ENCODE results near the gene OMG.
"Not testable (repeated sequence)": the region's sequence is repeated elsewhere in the genome, so short reads cannot be mapped to it uniquely, and the experiment has no call there.

OMG gene, protein sequence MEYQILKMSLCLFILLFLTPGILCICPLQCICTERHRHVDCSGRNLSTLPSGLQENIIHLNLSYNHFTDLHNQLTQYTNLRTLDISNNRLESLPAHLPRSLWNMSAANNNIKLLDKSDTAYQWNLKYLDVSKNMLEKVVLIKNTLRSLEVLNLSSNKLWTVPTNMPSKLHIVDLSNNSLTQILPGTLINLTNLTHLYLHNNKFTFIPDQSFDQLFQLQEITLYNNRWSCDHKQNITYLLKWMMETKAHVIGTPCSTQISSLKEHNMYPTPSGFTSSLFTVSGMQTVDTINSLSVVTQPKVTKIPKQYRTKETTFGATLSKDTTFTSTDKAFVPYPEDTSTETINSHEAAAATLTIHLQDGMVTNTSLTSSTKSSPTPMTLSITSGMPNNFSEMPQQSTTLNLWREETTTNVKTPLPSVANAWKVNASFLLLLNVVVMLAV

DNA sequence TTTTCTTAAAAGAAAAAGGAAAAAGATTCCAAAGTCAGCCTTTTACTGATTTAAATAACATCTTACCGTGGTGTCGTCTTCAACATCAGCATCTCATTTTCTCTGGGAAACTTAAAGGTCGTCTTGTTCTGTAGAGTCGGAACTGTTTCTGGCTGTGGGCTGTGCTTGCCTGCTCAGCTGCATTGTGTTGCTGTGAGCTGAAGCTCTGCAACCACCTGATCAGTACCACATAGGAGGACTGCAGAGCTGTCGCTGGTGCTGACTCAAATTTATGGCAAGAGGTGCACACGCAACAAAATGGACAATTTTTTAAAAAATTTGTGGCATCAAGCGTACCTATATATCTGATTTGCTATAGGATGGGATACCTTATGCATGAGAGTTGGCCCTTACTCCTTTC, at the start of gene OMG:
TSS of gene OMG (minus strand) at position 150 of the 400 bp plus-strand sequence. CDS start 908 bp downstream, outside the sequence.
- DNase-seq: peak in 9 of 14 donors; percentile 11 to 61 (median 42)

DNA sequence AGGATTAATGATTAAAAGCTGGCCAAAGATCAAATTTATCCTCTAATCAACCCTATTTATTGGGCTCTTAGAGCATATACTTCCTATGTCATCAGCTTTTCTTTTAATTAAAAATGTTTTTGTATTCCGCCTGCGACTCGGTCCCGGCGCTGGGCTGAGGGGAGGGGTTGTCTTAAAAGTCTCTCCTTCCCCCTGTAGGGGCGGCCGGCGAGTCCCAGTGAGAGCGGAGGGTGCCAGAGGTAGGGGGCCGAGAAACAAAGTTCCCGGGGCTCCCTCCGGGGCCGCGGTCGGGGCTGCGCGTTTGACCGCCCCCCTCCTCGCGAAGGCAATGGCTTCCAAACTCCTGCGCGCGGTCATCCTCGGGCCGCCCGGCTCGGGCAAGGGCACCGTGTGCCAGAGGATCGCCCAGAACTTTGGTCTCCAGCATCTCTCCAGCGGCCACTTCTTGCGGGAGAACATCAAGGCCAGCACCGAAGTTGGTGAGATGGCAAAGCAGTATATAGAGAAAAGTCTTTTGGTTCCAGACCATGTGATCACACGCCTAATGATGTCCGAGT, 48.2 kb upstream of the OMG start:
- not testable (repeated sequence) for DNase-seq

DNA sequence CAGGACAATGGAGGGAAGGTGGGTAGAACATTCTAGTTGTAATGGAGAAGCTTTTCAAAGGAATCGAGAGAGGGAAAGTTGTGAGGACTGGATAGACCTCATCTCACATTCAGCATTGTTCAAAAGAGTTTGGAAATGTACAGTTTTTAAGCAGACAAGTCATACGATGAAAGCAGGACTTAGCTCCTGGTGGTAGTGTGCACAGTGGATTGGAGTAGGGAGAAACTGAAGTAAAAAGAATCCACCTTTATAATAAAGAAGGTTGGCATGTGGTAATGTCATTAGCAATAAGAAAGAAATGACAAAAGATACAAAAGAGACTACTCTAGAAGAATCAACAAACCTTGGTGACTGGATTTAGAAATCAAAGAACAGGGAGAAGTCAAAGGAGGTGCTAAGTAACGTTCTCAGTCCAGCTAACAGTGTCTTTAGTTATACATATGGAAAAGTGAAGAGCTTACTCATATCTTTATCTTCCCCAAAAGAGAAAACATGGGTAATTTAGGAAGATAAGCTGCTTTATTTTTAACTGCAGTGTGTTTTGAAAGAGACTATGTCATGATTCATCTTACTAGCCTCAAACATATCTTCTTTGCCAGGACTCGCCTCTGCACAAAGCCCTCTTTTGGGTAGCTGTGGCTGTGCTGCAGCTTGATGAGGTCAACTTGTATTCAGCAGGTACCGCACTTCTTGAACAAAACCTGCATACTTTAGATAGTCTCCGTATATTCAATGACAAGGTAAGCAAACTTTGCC, 43.0 kb upstream of the OMG start:
- no peak for DNase-seq

DNA sequence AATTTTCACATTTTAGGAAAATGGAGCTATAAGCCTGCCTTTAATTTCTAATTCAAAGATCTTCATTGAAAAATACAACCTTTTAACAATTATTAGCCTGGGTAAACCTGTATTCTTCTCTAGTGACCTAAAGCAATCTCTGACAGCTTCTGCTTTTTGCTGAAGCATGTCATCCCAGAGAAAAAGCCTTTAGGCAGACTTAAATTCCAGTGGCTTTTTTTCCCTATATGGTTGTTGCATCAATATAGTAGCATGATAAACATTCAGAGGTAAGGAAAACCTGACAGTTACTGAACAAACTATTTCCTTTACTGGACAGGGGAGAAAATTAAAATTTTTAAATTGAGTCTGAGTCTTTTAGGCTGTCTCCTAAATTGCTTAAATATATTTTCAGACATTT, 32.2 kb upstream of the OMG start:
- DNase-seq: no peak

DNA sequence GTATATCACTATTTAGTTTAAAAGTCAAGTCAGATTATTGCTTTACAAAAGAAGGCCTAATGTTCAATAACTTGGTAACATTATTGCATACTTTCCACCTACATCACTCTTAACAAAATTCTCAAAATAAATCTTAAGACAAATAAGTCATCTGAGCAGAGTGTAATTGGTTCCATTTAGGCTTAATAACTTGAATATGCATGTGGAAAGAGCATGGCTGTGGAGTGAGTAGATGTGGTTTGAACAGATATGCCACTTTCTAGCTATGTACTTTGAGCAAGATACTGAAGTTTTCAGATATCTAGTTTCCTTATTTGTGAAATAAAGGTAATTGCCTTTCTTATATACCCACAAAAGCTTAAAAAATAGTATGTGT, 31.1 kb upstream of the OMG start:
- DNase-seq: no peak

DNA sequence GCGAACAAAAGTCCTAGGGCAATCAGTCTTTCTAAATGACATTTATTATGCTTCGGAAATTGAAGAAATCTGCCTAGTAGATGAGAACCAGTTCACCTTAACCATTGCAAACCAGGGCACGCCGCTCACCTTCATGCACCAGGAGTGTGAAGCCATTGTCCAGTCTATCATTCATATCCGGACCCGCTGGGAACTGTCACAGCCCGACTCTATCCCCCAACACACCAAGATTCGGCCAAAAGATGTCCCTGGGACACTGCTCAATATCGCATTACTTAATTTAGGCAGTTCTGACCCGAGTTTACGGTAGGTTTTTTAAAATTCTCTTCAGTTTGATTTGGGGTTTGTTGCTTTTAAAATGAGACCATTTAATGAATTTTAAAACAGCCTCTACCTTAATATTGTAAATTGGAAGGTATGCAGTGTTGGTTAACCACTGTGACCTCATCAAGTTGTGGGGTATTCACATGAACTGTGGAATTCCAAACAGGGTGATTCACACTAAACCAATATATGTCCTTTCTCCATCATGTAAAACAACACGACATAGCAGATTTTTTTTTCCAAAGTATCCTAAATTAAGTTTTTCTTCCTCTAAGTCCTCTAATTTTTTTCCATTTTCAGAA, 30.6 kb upstream of the OMG start:
- no peak for DNase-seq

DNA sequence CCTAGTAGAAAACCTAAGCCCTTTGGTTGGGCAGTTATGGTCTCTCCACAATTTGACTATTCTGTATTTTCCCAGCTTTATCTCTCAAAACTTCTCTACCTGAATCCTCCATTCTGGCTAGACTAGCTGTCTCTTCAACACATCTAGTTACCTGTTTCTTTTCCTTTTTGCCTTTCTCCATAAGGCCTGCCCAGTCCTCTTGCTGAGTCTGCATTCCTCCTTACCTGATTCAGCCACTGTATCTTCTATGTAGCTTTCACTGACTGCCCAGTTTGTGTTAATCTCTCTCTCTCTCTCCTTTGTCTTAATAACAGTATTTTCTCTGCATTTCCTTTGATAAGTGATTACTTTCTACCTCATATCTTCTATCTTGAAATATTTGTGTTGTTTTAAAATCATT, 26.5 kb upstream of the OMG start:
- DNase-seq: no peak

DNA sequence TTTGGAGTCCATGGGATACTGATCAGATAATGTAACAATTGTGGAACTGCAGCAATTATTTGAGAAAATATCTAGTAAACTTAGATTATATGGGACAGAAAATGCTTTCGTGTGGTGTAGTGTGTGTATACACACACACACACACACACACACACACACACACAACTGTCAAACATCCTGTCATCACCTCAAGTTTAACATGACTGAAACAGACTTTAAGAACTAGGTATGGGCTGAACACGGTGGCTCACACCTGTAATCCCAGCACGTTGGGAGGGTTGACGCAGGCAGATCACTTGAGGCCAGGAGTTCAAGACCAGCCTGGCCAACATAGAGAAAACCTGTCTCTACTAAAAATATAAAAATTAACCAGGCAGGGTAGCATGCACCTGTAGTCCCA, 24.9 kb upstream of the OMG start:
- DNase-seq: no peak

DNA sequence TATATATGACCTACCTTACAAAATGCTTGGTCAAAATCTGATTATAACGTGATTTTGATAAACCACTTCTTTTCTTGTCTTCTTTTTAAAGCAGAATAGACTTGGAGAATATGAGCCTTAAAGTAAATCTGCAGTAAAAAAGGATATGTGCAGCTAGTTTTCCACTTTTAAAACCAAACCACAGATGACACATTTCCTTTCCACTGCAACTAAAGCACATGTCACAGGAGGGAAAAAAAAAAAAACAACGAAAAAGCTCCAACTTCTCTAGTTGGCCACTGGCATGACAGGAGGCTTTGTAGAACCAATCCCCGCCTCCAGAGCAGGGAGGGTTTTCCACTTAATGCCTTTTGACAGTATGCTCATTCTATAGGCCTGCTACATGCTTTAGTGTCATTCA, 24.4 kb upstream of the OMG start, which contains the start of gene EVI2A:
TSS of gene EVI2A (minus strand) at position 142 of the 400 bp plus-strand sequence. CDS start 2,609 bp downstream, outside the sequence.
- peak in 8 of 14 donors; percentile 7 to 47 (median 24) for DNase-seq

DNA sequence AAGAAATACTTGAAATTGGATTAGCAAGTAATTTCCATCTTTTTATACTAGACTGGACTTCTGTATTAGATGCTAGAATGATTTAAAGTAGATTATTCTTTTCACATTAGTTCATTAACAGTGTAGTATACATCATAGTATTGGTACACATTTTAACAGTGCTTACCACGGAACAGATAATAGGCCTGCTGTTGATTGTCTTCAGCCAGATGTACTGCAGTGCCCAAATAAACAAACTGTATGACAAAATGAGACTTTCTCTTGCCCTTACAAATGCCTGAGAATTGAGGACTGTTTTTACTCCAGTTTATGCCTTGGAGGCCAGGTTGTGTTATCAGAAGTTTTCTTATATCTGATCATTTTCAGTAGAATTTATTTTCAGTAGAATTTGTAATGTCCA, 23.8 kb upstream of the OMG start:
- peak in 1 of 14 donors; percentile 19 for DNase-seq

DNA sequence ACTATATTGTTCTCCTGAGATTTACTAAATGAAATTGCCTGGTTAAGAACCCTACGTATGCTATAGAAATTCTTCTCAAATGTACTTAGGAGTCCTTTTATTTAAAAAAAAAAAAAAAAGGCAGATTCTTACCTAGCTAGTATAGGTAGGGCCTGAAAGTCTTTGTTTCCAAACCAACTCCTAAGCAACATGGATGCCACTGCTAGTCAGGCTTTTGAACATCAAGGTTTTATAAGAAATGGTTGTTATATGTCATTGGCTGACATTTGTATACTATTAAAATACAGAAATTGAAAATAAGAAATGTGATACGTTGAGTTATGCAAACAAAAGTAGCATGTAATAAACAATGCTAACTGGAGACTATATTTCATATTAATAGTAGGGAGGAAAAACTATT, 23.2 kb upstream of the OMG start:
- DNase-seq: no peak

DNA sequence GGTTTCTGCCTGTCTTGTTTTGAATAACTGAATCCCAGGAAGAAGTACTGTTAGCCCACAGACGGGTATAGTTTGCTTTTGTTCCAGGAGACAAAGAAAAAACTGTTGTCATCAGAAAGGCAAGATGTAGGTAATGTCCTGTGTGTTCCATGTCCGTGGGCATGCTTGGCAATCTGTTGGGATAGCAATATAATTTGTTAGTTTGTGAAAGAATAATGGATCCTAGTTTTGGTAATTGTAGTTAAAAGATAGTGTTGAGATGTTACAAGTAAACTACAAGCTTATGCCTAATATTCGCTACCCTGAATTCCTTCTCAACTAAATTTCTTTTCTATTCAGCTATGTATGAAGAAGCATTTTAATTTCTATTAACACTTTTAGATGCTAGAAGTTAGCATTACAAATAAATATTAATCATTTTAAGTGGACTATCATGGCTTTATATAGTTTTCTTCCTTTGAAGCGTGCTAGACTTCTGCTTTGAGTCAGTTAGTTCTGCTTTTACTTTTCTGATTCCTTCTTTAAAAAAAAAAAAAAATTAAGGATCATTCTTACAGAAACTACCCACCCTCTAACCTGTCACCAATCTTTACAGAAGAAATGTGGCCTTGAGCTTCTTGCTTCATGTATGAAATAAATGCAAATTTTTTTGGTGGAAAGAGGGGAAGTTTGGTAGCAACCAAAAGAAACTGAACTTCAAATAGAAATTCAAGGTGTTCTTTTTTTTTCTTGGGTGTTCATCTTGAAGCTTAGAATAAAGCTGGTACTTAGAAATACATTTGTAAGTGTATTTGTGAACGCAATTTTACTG, 22.0 kb upstream of the OMG start:
- DNase-seq: peak in 2 of 14 donors; percentile 37 to 77

DNA sequence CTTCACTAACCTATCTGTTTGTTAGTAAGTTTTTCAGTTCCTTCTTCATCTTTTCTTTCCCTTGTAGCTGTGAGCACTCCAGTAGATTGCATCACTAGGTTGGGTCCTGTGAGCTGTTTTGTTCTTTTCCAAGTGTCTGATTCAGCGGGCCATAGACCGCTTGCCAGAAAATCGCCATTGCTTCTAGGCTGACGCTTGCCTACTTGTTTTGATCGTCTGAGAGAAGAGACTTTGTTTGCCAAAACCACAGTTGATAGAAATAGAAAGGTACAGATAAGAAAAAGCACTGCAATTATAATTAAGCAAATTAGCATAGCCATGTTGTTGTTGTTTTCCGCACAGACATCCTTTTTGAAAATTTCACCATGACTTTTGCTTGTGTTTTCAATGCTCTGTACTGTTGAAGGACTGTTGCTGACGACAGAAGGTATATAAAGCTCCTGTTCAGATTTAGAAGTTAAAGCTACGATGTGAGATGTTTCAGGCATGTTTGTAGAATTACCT, 21.3 kb upstream of the OMG start:
- peak in 11 of 14 donors; percentile 27 to 82 (median 60) for DNase-seq

DNA sequence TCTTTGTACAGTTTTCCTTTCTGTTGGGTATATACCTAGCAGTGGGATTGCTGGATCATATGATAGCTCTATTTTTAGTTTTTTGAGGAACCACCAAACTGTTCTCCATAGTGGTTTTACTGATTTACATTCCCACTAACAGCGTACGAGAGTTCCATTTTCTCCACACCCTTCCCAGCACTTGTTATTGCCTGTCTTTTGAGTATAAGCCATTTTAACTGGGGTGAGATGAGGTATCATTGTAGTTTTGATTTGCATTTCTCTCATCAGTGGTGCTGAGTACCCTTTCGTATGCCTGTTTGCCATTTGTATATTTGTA, 17.7 kb upstream of the OMG start:
- DNase-seq: no peak

DNA sequence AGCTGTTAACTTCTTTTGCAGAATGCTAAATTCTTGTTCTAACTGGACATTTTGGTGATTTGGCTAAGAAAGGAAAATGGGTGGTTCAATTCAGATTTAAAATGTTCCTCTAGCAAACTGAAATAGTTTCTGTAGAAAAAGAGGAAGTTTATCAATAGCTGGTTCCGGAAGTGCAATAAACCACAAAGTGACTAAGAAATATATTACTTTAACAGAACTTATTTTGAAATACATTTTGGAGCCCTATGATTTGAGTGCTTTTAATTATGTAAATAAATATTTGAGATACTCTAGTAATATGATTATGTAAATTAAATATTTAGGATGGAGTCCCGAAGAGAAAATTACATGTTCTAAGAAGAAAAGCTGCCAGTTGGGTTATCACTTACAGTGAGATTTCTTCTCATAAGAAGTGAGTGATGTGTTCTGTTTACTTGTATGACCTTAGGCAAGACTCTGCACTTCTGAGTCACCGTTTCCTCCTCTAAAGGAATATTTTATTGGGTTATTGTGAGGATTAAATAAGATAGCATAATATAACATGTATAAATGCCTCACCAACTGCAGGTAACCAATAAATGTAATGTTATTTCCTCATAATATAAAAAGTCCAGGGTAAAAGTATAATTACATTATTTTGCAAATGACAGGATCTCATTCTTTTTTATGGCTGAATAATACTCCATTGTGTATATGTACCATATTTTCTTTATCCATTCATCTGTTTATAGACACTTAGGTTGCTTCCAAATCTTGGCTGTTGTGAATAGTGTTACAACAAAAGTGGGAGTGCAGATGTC, 17.1 kb upstream of the OMG start, which contains the start of gene EVI2B:
TSS of gene EVI2B (minus strand) at position 73 of the 800 bp plus-strand sequence. CDS start 8,445 bp downstream, outside the sequence.
- DNase-seq: no peak

DNA sequence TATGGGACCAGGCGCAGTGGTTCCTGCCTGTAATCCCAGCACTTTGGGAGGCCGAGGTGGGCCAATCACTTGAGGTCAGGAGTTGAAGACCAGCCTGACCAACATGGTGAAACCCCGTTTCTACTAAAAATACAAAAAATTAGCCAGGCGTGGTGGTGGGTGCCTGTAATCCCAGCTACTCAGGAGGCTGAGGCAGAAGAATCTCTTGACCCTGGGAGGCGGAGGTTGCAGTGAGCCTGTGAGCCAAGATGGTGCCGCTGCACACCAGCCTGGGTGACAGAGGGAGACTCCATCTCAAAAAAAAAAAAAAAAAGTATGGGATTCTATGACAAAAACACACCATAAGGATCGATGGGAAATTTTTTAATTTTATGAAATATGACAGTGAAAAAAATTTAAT, 15.2 kb upstream of the OMG start:
- not testable (repeated sequence) for DNase-seq

DNA sequence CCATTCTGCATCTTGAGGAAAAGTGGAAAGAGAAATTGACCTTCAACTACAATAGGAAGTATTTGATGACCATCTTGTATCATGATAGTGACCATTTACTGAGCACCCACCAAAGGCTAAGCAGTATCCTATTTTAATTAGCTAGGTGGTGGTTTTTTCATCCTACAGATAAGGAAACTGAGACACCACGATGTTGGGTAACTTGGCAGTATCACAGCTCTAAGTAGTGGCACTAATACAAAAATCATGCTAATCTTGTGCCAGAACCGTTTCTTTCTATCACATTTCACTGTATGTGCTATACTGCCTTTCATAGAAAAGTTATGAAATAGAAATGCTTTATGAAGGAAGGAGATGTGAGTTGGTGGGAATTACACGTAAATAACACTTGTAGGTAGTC, 14.5 kb upstream of the OMG start:
- no peak for DNase-seq

DNA sequence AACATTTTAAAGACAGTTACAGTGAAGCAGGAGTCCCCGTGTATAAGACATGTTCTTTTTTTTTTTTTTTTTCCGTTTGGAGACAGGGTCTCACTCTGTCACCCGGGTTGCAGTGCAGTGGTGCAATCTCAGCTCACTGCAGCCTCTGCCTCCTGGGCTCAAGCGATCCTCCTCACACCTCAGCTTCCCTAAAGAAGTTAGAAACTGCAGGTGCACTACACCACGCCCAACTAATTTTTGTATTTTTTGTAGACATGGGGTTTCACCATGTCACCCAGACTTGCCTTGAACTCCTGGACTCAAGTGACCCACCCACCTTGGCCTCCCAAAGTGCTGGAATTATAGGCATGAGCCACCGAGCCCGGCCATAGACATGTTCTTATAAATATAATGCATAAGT, 13.8 kb upstream of the OMG start:
- no peak for DNase-seq

DNA sequence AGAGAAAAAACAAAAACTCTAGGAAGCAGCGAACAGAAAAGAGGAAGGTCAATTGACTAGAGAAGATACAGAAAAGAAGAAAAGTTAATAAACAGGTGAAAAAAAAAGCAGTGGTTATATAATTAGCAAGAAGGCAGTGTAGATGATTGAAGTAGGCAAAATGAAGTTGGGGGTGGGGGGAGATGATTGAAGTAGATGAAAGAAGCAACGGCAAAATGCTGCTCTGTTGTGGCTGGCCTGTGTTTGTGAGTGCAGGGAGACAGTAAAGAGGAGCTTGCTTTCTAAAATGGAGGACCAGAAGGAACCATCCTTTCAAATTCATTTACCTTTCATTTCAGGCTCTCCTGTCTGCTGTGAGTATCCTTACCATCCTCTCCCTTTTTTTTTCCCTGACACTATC, 13.2 kb upstream of the OMG start:
- DNase-seq: no peak

DNA sequence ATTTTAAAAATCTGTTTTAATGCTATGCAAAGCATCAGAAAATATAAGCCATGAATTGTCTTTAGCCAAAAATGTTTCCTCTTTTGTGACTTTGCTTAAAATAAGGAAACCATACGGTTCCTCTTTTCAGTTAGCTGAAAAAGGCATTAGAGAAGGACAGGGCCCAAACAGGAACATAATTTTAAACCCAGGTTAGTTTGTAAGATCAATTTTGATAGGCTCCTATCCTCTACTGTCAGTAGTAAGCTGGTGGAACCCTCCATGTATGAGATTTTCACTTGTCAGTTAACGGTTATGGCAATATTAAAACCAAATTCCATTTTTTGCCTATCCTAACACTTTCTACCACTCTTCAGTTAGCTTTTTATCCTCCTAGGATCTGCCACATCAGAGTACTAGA, 12.5 kb upstream of the OMG start:
- no peak for DNase-seq

Data from C1 segment of cervical spinal cord (tissue), 14 donors.